Neural cell (in vitro differentiated cells): ENCODE data around the gene IGF1R.

Experiments
- CTCF ChIP-seq: fragments of 450-650 bp; IDR thresholded peaks from 2 replicates; pipeline ENCODE4 v1.5.1; 2014; ENCODE audit warnings: antibody characterized with exemption, mild to moderate bottlenecking, moderate library complexity; ENCODE audit not compliant: poor library complexity, severe bottlenecking
- POLR2AphosphoS5 ChIP-seq: IDR thresholded peaks from 2 replicates; pipeline ENCODE4 v1.6.1; 2012
- TAF1 ChIP-seq: IDR thresholded peaks from 2 replicates; pipeline ENCODE4 v1.6.1; 2012; ENCODE audit warnings: low read depth

GRCh38 chr15:98663045-98663444, 14.7 kb downstream of the IGF1R start:
- TF ChIP-seq TAF1 (no peak), CTCF (no peak), POLR2AphosphoS5 (no peak)
